ENCODE results near the gene MYEOV.
A peak's percentile ranks its signal among the peaks of the same experiment; 100 is the strongest.

The MYEOV gene

GRCh38 chr11:69311767-69312385 is 17.9 kb downstream of the MYEOV start:
- intact Hi-C loops (cut with DNase I): no loop called here
- peak in 2 of 10 donors; percentile 61 to 70 for DNase-seq

GRCh38 chr11:69312453-69313404 is 18.8 kb downstream of the MYEOV start:
- intact Hi-C loops (cut with DNase I): no loop called here
- DNase-seq: peak in 2 of 10 donors; percentile 74 to 85

GRCh38 chr11:69313992-69314391 is 20.0 kb downstream of the MYEOV start:
- intact Hi-C loops (cut with DNase I): no loop called here
- peak in 1 of 10 donors; percentile 9 for DNase-seq

GRCh38 chr11:69314555-69314954 is 20.6 kb downstream of the MYEOV start:
- intact Hi-C loops (cut with DNase I): no loop called here
- no peak for DNase-seq

GRCh38 chr11:69316956-69317355 is 23.0 kb downstream of the MYEOV start:
- peak in 2 of 10 donors; percentile 18 to 22 for DNase-seq
- intact Hi-C loops (cut with DNase I): no loop called here

- DNase-seq: peak in 1 of 10 donors; percentile 2
- intact Hi-C loops (cut with DNase I): no loop called here
These were observed 23.6 kb downstream of the MYEOV start for GRCh38 chr11:69317401-69318092.

GRCh38 chr11:69318093-69318420 is 24.1 kb downstream of the MYEOV start:
- intact Hi-C loops (cut with DNase I): no loop called here
- DNase-seq: peak in 1 of 10 donors; percentile 1

GRCh38 chr11:69319255-69320106 is 25.5 kb downstream of the MYEOV start:
- intact Hi-C loops (cut with DNase I): no loop called here

GRCh38 chr11:69320326-69320725 is 26.4 kb downstream of the MYEOV start:
- intact Hi-C loops (cut with DNase I): no loop called here
- peak in 2 of 10 donors; percentile 34 to 51 for DNase-seq

More at GRCh38 chr11:69319255-69320106, 25.5 kb downstream of the MYEOV start:
- DNase-seq: peak in 2 of 10 donors; percentile 40 to 54

GRCh38 chr11:69320756-69321741 is 27.1 kb downstream of the MYEOV start:
- peak in 2 of 10 donors; percentile 44 to 56 for DNase-seq
- intact Hi-C loops (cut with DNase I): no loop called here

GRCh38 chr11:69321877-69322361 is 28.0 kb downstream of the MYEOV start:
- intact Hi-C loops (cut with DNase I): no loop called here

GRCh38 chr11:69325446-69325845 is 31.5 kb downstream of the MYEOV start:
- intact Hi-C loops (cut with DNase I): no loop called here
- peak in 2 of 10 donors; percentile 23 to 57 for DNase-seq

More at GRCh38 chr11:69321877-69322361, 28.0 kb downstream of the MYEOV start:
- peak in 1 of 10 donors; percentile 34 for DNase-seq

- intact Hi-C loops (cut with DNase I): no loop called here
These were observed 32.8 kb downstream of the MYEOV start for GRCh38 chr11:69326622-69327219.

GRCh38 chr11:69327741-69328191 is 33.8 kb downstream of the MYEOV start:
- DNase-seq: peak in 1 of 10 donors; percentile 52
- intact Hi-C loops (cut with DNase I): no loop called here

More at GRCh38 chr11:69326622-69327219, 32.8 kb downstream of the MYEOV start:
- peak in 1 of 10 donors; percentile 26 for DNase-seq

GRCh38 chr11:69328231-69328630 is 34.3 kb downstream of the MYEOV start:
- peak in 2 of 10 donors; percentile 46 to 78 for DNase-seq
- intact Hi-C loops (cut with DNase I): no loop called here

- no peak for DNase-seq
- intact Hi-C loops (cut with DNase I): no loop called here
These were observed 35.6 kb downstream of the MYEOV start for GRCh38 chr11:69329581-69329980.

GRCh38 chr11:69330330-69330729 is 36.4 kb downstream of the MYEOV start:
- intact Hi-C loops (cut with DNase I): no loop called here
- no peak for DNase-seq

GRCh38 chr11:69333149-69333710 is 39.3 kb downstream of the MYEOV start:
- peak in 1 of 10 donors; percentile 49 for DNase-seq
- intact Hi-C loops (cut with DNase I): no loop called here
